ENCODE results near the gene MTIF3. TPM values are rescaled to one million over a fixed set of nuclear protein-coding genes. Genes with fewer than 3 reads are reported as not detected.

Gene MTIF3, protein sequence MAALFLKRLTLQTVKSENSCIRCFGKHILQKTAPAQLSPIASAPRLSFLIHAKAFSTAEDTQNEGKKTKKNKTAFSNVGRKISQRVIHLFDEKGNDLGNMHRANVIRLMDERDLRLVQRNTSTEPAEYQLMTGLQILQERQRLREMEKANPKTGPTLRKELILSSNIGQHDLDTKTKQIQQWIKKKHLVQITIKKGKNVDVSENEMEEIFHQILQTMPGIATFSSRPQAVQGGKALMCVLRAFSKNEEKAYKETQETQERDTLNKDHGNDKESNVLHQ
- total RNA-seq = 28.8 and 30.4 TPM in 2 replicates

- intact Hi-C loops (cut with micrococcal nuclease) = loop anchor here (1.0 to 10.0 kb wide), 6 partner anchors 24 to 689 kb away; partner anchors contain the start of genes POLR1D, RPL21 and USP12
- Mint-ChIP-seq H3K27me3 (no peaks in the 10 kb centered on the region), H3K4me1 (peaks cover 43% of the 10 kb centered on the region)
Measured at GRCh38 chr13:27449936-27450828, at the start of gene MTIF3. MTIF3 (minus strand) TSS chr13:27450564; CDS start chr13:27440448, 10,116 bp downstream.

DNA sequence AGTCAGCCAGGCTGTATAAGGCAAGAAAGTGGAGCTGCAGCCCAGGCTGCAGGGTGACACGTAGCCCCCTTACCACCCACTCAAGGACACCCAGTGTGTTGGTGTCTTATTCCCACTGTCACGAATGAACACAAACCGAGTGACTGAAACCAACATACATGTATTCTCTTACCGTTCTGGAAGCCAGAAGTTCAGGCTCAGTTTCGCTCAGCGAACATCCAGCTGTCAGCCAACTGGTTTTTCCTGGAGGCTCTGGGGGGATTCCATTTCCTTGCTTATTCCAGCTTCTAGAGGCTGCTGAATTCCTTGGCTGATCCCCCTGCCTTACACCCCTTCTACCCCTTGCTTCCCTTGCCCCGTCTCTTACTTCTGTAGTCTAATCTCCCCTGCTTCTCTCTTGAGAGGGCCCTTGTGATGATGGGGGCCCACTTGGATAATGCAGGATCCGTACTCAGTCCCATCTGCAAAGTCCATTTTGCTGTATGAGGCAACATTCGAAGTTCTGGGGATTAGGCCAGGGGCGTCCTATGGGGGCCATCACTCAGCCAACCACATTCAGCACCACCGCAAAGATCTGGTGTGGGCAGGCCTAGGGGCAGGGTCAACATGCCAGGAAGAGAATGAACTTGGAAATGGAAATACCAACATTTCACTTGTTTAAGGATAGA is 47.3 kb upstream of the MTIF3 start:
- H3K9me3 Mint-ChIP-seq = no peaks in the 10 kb centered on the region
- no peak overlapping the region for H3K27ac Mint-ChIP-seq
- intact Hi-C loops (cut with micrococcal nuclease) = no loop called here
- H3K27me3 Mint-ChIP-seq = peaks cover 1% of the 10 kb centered on the region
- no peak overlapping the region for H3K4me3 Mint-ChIP-seq
- no peak for DNase-seq
- H3K4me1 Mint-ChIP-seq = no peaks in the 10 kb centered on the region
- no peaks in the 10 kb centered on the region for H3K36me3 Mint-ChIP-seq (ENCODE audit: low read depth)

More at GRCh38 chr13:27449936-27450828, at the start of gene MTIF3:
- peaks cover 14% of the 10 kb centered on the region for H3K36me3 Mint-ChIP-seq (ENCODE audit: low read depth)
- DNase-seq = peak; percentile 99
- no peaks in the 10 kb centered on the region for H3K9me3 Mint-ChIP-seq
- peak within 1 kb of the TSS; percentile 88 for H3K4me3 Mint-ChIP-seq
- peak within 1 kb of the TSS; percentile 96 for H3K27ac Mint-ChIP-seq

GRCh38 chr13:27496536-27497273 is 46.3 kb upstream of the MTIF3 start:
- H3K27me3 Mint-ChIP-seq = peaks cover 1% of the 10 kb centered on the region
- H3K27ac Mint-ChIP-seq = no peak overlapping the region
- H3K4me1 Mint-ChIP-seq = no peaks in the 10 kb centered on the region
- DNase-seq = no peak
- no peak overlapping the region for H3K4me3 Mint-ChIP-seq
- no peaks in the 10 kb centered on the region for H3K9me3 Mint-ChIP-seq
- H3K36me3 Mint-ChIP-seq (ENCODE audit: low read depth) = no peaks in the 10 kb centered on the region
- intact Hi-C loops (cut with micrococcal nuclease) = no loop called here

- intact Hi-C loops (cut with micrococcal nuclease) = no loop called here
- H3K4me3 Mint-ChIP-seq = no peak overlapping the region
- H3K27me3 Mint-ChIP-seq = peaks cover 1% of the 10 kb centered on the region
- no peaks in the 10 kb centered on the region for H3K4me1 Mint-ChIP-seq
- DNase-seq = no peak
- no peaks in the 10 kb centered on the region for H3K36me3 Mint-ChIP-seq (ENCODE audit: low read depth)
- no peak overlapping the region for H3K27ac Mint-ChIP-seq
- no peaks in the 10 kb centered on the region for H3K9me3 Mint-ChIP-seq
Measured at GRCh38 chr13:27496006-27496405, 45.6 kb upstream of the MTIF3 start.

DNA sequence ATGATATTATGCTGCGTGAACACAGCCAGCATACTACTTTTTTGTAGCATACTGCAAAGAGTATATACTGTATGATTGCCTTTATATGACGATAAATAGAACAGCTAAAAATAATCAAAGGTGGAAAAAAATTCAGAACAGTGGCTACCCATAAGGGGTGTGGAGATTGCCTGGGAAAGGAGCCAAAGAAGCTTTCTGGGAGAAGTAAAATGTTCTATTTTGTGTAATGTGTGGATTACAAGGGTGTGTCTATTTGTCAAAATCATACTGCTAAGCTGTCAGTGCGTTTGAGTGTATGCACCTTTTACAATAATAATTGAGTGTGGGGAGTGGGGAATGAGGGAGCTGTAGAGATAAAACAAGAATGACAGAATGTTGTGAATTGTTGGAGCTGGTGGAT is 45.2 kb upstream of the MTIF3 start:
- H3K27ac Mint-ChIP-seq = no peak overlapping the region
- intact Hi-C loops (cut with micrococcal nuclease) = no loop called here
- no peak overlapping the region for H3K4me3 Mint-ChIP-seq
- H3K27me3 Mint-ChIP-seq = peaks cover 1% of the 10 kb centered on the region
- H3K36me3 Mint-ChIP-seq (ENCODE audit: low read depth) = no peaks in the 10 kb centered on the region
- no peak for DNase-seq
- no peaks in the 10 kb centered on the region for H3K9me3 Mint-ChIP-seq
- no peaks in the 10 kb centered on the region for H3K4me1 Mint-ChIP-seq

DNA sequence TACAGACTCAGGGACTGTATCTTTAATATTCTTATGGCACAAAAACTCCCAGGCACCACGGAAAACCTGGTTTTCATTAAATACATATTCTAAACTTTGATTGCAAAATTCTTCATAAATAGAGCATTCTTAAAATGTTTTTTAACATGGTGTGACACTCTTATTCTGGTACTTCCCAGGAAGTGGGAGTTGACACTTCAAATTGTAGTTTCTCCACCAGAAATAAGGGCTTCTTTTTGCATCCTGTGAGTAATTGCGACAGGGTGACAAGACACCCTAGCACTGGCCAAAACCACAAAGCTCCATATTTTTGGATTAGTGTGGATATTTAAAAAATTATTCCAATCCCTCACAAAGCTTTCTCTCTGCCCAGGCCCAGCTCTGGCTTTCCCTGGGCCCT is 43.6 kb upstream of the MTIF3 start:
- no peak overlapping the region for H3K4me3 Mint-ChIP-seq
- H3K27me3 Mint-ChIP-seq = peaks cover 1% of the 10 kb centered on the region
- no peaks in the 10 kb centered on the region for H3K9me3 Mint-ChIP-seq
- no peak overlapping the region for H3K27ac Mint-ChIP-seq
- no peak for DNase-seq
- no peaks in the 10 kb centered on the region for H3K36me3 Mint-ChIP-seq (ENCODE audit: low read depth)
- intact Hi-C loops (cut with micrococcal nuclease) = no loop called here
- no peaks in the 10 kb centered on the region for H3K4me1 Mint-ChIP-seq

DNA sequence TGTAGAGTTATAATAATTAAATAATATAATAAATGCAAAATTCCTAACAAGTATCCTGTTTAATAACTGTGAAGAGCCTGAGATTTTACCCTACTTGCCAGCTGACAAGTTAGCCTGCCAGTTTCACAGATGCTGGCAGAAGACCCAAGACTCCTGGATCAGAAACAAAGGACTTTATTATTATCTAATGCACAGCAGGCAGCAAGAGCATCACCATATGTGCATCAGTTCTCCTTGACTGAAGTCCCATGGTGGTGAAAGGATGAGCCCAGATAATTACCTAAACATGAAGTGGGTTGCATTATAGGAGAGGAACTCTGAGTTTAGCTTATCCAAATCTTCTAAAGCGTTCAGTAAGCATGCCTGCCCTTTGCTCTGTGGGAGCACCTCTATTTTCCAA is 39.1 kb upstream of the MTIF3 start:
- Mint-ChIP-seq H3K27ac (no peak overlapping the region), H3K4me3 (no peak overlapping the region), H3K27me3 (no peaks in the 10 kb centered on the region), H3K4me1 (no peaks in the 10 kb centered on the region), H3K9me3 (no peaks in the 10 kb centered on the region), H3K36me3 (ENCODE audit: low read depth) (no peaks in the 10 kb centered on the region)
- no peak for DNase-seq
- intact Hi-C loops (cut with micrococcal nuclease) = no loop called here

DNA sequence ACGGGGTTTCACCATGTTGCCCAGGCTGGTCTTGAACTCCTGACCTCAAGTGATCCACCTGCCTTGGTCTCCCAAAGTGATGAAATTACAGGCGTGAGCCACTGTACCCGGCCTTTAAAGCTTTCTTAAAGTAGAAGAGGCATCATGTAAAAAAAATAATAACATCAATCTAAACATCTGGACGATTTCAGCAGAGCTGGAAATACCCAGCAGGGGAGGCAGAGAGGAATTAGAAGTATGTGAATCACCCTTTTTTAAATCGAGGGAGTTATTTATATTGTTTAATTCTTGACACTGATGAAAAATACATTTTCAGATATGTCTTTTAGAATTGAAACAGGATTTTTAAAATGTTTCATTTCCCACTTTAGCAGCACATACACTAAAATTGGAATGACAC is 37.4 kb upstream of the MTIF3 start:
- no peak for DNase-seq
- H3K9me3 Mint-ChIP-seq = no peaks in the 10 kb centered on the region
- H3K27ac Mint-ChIP-seq = no peak overlapping the region
- no peaks in the 10 kb centered on the region for H3K27me3 Mint-ChIP-seq
- no peaks in the 10 kb centered on the region for H3K36me3 Mint-ChIP-seq (ENCODE audit: low read depth)
- H3K4me3 Mint-ChIP-seq = no peak overlapping the region
- intact Hi-C loops (cut with micrococcal nuclease) = no loop called here
- H3K4me1 Mint-ChIP-seq = peaks cover 3% of the 10 kb centered on the region

- Mint-ChIP-seq H3K36me3 (ENCODE audit: low read depth) (no peaks in the 10 kb centered on the region), H3K9me3 (no peaks in the 10 kb centered on the region), H3K4me1 (peaks cover 6% of the 10 kb centered on the region), H3K4me3 (no peak overlapping the region), H3K27ac (no peak overlapping the region), H3K27me3 (no peaks in the 10 kb centered on the region)
- DNase-seq = no peak
- intact Hi-C loops (cut with micrococcal nuclease) = no loop called here
Measured at GRCh38 chr13:27483421-27483820, 33.1 kb upstream of the MTIF3 start.

DNA sequence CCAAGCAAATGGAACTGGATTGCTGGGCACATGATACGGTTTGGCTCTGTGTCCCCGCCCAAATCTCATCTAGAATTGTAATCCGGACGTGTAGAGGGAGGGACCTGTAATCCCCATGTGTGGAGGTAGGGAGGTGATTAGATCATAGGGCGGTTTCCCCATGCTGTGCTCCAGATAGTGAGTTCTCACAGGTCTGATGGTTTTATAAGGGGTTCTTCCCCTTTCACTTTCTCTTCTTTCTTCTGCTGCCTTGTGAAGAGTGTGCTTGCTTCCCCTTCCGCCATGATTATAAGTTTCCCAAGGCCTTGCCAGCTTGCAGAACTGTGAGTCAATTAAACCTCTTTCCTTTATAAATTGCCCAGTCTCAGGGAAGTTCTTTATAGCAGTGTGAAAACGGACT is 32.6 kb upstream of the MTIF3 start:
- Mint-ChIP-seq H3K9me3 (no peaks in the 10 kb centered on the region), H3K4me3 (no peak overlapping the region), H3K4me1 (peaks cover 9% of the 10 kb centered on the region), H3K27me3 (no peaks in the 10 kb centered on the region), H3K27ac (no peak overlapping the region), H3K36me3 (ENCODE audit: low read depth) (no peaks in the 10 kb centered on the region)
- intact Hi-C loops (cut with micrococcal nuclease) = no loop called here
- DNase-seq = no peak

GRCh38 chr13:27481766-27482165 is 31.4 kb upstream of the MTIF3 start:
- no peak overlapping the region for H3K27ac Mint-ChIP-seq
- peaks cover 16% of the 10 kb centered on the region for H3K4me1 Mint-ChIP-seq
- no peaks in the 10 kb centered on the region for H3K9me3 Mint-ChIP-seq

GRCh38 chr13:27476943-27477703 is 26.8 kb upstream of the MTIF3 start:
- intact Hi-C loops (cut with micrococcal nuclease) = no loop called here
- H3K27ac Mint-ChIP-seq = no peak overlapping the region
- H3K9me3 Mint-ChIP-seq = no peaks in the 10 kb centered on the region
- no peak overlapping the region for H3K4me3 Mint-ChIP-seq
- DNase-seq = no peak
- no peaks in the 10 kb centered on the region for H3K27me3 Mint-ChIP-seq
- H3K36me3 Mint-ChIP-seq (ENCODE audit: low read depth) = no peaks in the 10 kb centered on the region
- H3K4me1 Mint-ChIP-seq = peaks cover 12% of the 10 kb centered on the region

More at GRCh38 chr13:27481766-27482165, 31.4 kb upstream of the MTIF3 start:
- H3K4me3 Mint-ChIP-seq = no peak overlapping the region
- intact Hi-C loops (cut with micrococcal nuclease) = loop anchor here (2.0 kb wide), 1 partner anchor 345 kb away; no protein-coding TSS in a partner anchor
- peak; percentile 80 for DNase-seq
- no peaks in the 10 kb centered on the region for H3K27me3 Mint-ChIP-seq
- no peaks in the 10 kb centered on the region for H3K36me3 Mint-ChIP-seq (ENCODE audit: low read depth)

- intact Hi-C loops (cut with micrococcal nuclease) = no loop called here
- Mint-ChIP-seq H3K4me1 (peaks cover 12% of the 10 kb centered on the region), H3K27me3 (peaks cover 2% of the 10 kb centered on the region), H3K9me3 (no peaks in the 10 kb centered on the region), H3K27ac (no peak overlapping the region), H3K36me3 (ENCODE audit: low read depth) (no peaks in the 10 kb centered on the region), H3K4me3 (no peak overlapping the region)
- no peak for DNase-seq
Measured at GRCh38 chr13:27474751-27475268, 24.4 kb upstream of the MTIF3 start.
